GM04504 (cell line): ENCODE data around the gene LCE5A.
"Not testable (repeated sequence)": the region's sequence is repeated elsewhere in the genome, so short reads cannot be mapped to it uniquely, and the experiment has no call there.

Experiments used
- DNase-seq: peaks from one replicate; pipeline ENCODE4 v3.0.0-alpha.2; 2012; ENCODE audit warnings: low read depth

LCE5A gene

GRCh38 chr1:152516082-152516481 lies 5.5 kb downstream of the LCE5A start:
- no peak for DNase-seq

- no peak for DNase-seq
These were observed 6.7 kb downstream of the LCE5A start for GRCh38 chr1:152517237-152517811.

GRCh38 chr1:152519851-152520250 lies 9.2 kb downstream of the LCE5A start:
- DNase-seq: no peak

- no peak for DNase-seq
These were observed 10.0 kb downstream of the LCE5A start for GRCh38 chr1:152520561-152521090.

GRCh38 chr1:152525080-152525641 lies 14.6 kb downstream of the LCE5A start:
- DNase-seq: no peak

GRCh38 chr1:152533327-152533938 lies 22.8 kb downstream of the LCE5A start:
- no peak for DNase-seq

GRCh38 chr1:152535774-152536173 lies 25.2 kb downstream of the LCE5A start:
- no peak for DNase-seq

GRCh38 chr1:152537496-152537895 lies 26.9 kb downstream of the LCE5A start:
- no peak for DNase-seq

- DNase-seq: no peak
These were observed 29.3 kb downstream of the LCE5A start for GRCh38 chr1:152539901-152540300.

- DNase-seq: no peak
These were observed 33.2 kb downstream of the LCE5A start for GRCh38 chr1:152543820-152544219.

- no peak for DNase-seq
These were observed 36.1 kb downstream of the LCE5A start for GRCh38 chr1:152546704-152547103.

- DNase-seq: not testable (repeated sequence)
These were observed 37.8 kb downstream of the LCE5A start for GRCh38 chr1:152548358-152548757.
